Upper lobe of left lung (tissue), 4 donors: ENCODE data around the gene LRGUK.

Source experiments
- CTCF ChIP-seq, 6 experiments: fragments of 450-650 bp in 4 of 6; fragments of 200-600 bp in 2 of 6; sonication (generic) in 2 of 6; IDR thresholded peaks; one replicate each; pipeline ENCODE4 v1.5.1; 2016 to 2019; ENCODE audit warnings: antibody characterized with exemption in 6 of 6
- EP300 ChIP-seq, 4 donors: sonication (generic); formaldehyde crosslinking; IDR thresholded peaks; one replicate each; pipeline ENCODE4 v1.5.1; 2017; ENCODE audit warnings: antibody characterized with exemption in 4 of 4, control low read depth in 2 of 4
- POLR2A ChIP-seq, 4 donors: fragments of 450-650 bp; IDR thresholded peaks; one replicate each; pipeline ENCODE4 v1.5.1; 2016 to 2017; ENCODE audit warnings: antibody characterized with exemption in 4 of 4, mild to moderate bottlenecking in 2 of 4

GRCh38 chr7:134167250-134167649 lies 40.1 kb downstream of the LRGUK start:
- TF ChIP-seq CTCF (IDR thresholded peaks at IDR 0.05) (no peak), POLR2A (IDR thresholded peaks at IDR 0.05) (no peak), EP300 (IDR thresholded peaks at IDR 0.05) (no peak)
